ENCODE results near the gene ZNF846. TPM values are rescaled to one million over a fixed set of nuclear protein-coding genes. Genes with fewer than 3 reads are reported as not detected.
"Not testable (repeated sequence)": the region's sequence is repeated elsewhere in the genome, so short reads cannot be mapped to it uniquely, and the experiment has no call there.

Gene ZNF846
- total and polyA plus RNA-seq, 9 of the 15 experiments (the other 6 are each of a cell fraction or from before 2014, with no cell fraction given) = 4.1 to 8.7 (median 7.8) TPM

- H3K27ac ChIP-seq (ENCODE audit: extremely low read depth, low read depth, low read length); H3K9me1 ChIP-seq (ENCODE audit: control insufficient read depth, insufficient read depth, low read length); intact Hi-C loops (cut with micrococcal nuclease); H3K4me3 ChIP-seq; ATAC-seq; FAIRE-seq; in situ Hi-C loops (cut with MboI); H3K9me3 ChIP-seq (replicated peaks; ENCODE audit: control insufficient read depth, insufficient read depth, low read depth, low read length); H3K4me2 ChIP-seq (ENCODE audit: insufficient read depth, low read length); DNase-seq (ENCODE audit: extremely low read depth in 1 of 4, low spot score in 3 of 4); H3K9ac ChIP-seq (ENCODE audit: insufficient read depth in 1 of 2, low read depth in 2 of 2, low read length in 2 of 2); BruUV-seq (replicated peaks); H3K36me3 ChIP-seq (ENCODE audit: control insufficient read depth, insufficient read depth, low read length); H3K79me2 ChIP-seq (ENCODE audit: control insufficient read depth, insufficient read depth, low read length); H4K20me1 ChIP-seq (replicated peaks; ENCODE audit: control insufficient read depth, insufficient read depth, low read length); H3K27me3 ChIP-seq (ENCODE audit: control insufficient read depth in 2 of 2, insufficient read depth in 2 of 2, low read length in 2 of 2); CTCF ChIA-PET (ENCODE audit: low intra/inter-chr PET ratio); H2AFZ ChIP-seq (ENCODE audit: low read depth, low read length): not testable (repeated sequence)
- TF ChIP-seq CTCF (IDR thresholded peaks at IDR 0.05 in 2 of 3, conservative IDR thresholded peaks at IDR 0.05 in 1 of 3; ENCODE audit: insufficient read depth in 2 of 3, low read depth in 1 of 3, low read length in 3 of 3) = peak in 1 of 3 experiments; percentile 29; a peak in 1 of 6 replicates
- peaks cover 0 to 17% of the 10 kb centered on the region in 2 experiments; a peak in 3 of 5 replicates for H3K4me1 ChIP-seq (replicated peaks in 1 of 2; ENCODE audit: control insufficient read depth in 2 of 2, insufficient read depth in 2 of 2, low read length in 2 of 2)
- 31% methylated on average over 13 of the region's 13 CpGs for WGBS (ENCODE audit: insufficient coverage, low coverage, missing lambda C conversion rate)
- POLR2A ChIA-PET = interaction anchor here (1.6 kb wide), 1 partner anchor 17 kb away, joined by 4 read pairs; no protein-coding TSS in a partner anchor
These were observed 42.9 kb downstream of the ZNF846 start for GRCh38 chr19:9725508-9726201.

GRCh38 chr19:9724157-9724556, 44.4 kb downstream of the ZNF846 start:
- BruUV-seq (replicated peaks) = no TSS peak
- Histone ChIP-seq H3K36me3 (ENCODE audit: control insufficient read depth, insufficient read depth, low read length) (no peaks in the 10 kb centered on the region), H3K9ac (ENCODE audit: insufficient read depth in 1 of 2, low read depth in 2 of 2, low read length in 2 of 2) (no peak overlapping the region), H3K9me3 (replicated peaks; ENCODE audit: control insufficient read depth, insufficient read depth, low read depth, low read length) (no peaks in the 10 kb centered on the region), H3K9me1 (ENCODE audit: control insufficient read depth, insufficient read depth, low read length) (no peaks in the 10 kb centered on the region), H3K27ac (ENCODE audit: extremely low read depth, low read depth, low read length) (no peak overlapping the region), H4K20me1 (replicated peaks; ENCODE audit: control insufficient read depth, insufficient read depth, low read length) (no peaks in the 10 kb centered on the region), H2AFZ (ENCODE audit: low read depth, low read length) (no peak overlapping the region), H3K4me3 (no peak overlapping the region), H3K79me2 (ENCODE audit: control insufficient read depth, insufficient read depth, low read length) (no peaks in the 10 kb centered on the region), H3K4me1 (replicated peaks in 1 of 2; ENCODE audit: control insufficient read depth in 2 of 2, insufficient read depth in 2 of 2, low read length in 2 of 2) (peaks cover 0 to 14% of the 10 kb centered on the region in 2 experiments; a peak in 3 of 5 replicates), H3K27me3 (ENCODE audit: control insufficient read depth in 2 of 2, insufficient read depth in 2 of 2, low read length in 2 of 2) (no peaks in the 10 kb centered on the region), H3K4me2 (ENCODE audit: insufficient read depth, low read length) (no peak overlapping the region)
- WGBS (ENCODE audit: insufficient coverage, low coverage, missing lambda C conversion rate) = 9% methylated on average over 4 of the region's 4 CpGs
- ChIA-PET POLR2A (interaction anchor here (1.6 kb wide), 1 partner anchor 15 kb away, joined by 4 read pairs; no protein-coding TSS in a partner anchor), CTCF (ENCODE audit: low intra/inter-chr PET ratio) (no interaction called here)
- no peak for DNase-seq (ENCODE audit: extremely low read depth in 1 of 4, low spot score in 3 of 4)
- no peak for TF ChIP-seq ZNF239 (CRISPR knock-in tag; IDR thresholded peaks at IDR 0.05)
- peak; percentile 71; the same call in 1 of the 2 replicates for TF ChIP-seq ZNF75A (CRISPR knock-in tag; IDR thresholded peaks at IDR 0.05)
- in situ Hi-C loops (cut with MboI) = no loop called here
- ATAC-seq = no peak
- no peak for FAIRE-seq
- intact Hi-C loops (cut with micrococcal nuclease) = no loop called here

Data from K562 (cell line).